ENCODE measurements around the gene NDUFS2. TPM values are rescaled to one million over a fixed set of nuclear protein-coding genes. Genes with fewer than 3 reads are reported as not detected.
A peak's percentile ranks its signal among the peaks of the same experiment; 100 is the strongest.

The NDUFS2 gene
- total RNA-seq, 4 donors from 2014 or later: 73.0 to 118 (median 103) TPM

DNA sequence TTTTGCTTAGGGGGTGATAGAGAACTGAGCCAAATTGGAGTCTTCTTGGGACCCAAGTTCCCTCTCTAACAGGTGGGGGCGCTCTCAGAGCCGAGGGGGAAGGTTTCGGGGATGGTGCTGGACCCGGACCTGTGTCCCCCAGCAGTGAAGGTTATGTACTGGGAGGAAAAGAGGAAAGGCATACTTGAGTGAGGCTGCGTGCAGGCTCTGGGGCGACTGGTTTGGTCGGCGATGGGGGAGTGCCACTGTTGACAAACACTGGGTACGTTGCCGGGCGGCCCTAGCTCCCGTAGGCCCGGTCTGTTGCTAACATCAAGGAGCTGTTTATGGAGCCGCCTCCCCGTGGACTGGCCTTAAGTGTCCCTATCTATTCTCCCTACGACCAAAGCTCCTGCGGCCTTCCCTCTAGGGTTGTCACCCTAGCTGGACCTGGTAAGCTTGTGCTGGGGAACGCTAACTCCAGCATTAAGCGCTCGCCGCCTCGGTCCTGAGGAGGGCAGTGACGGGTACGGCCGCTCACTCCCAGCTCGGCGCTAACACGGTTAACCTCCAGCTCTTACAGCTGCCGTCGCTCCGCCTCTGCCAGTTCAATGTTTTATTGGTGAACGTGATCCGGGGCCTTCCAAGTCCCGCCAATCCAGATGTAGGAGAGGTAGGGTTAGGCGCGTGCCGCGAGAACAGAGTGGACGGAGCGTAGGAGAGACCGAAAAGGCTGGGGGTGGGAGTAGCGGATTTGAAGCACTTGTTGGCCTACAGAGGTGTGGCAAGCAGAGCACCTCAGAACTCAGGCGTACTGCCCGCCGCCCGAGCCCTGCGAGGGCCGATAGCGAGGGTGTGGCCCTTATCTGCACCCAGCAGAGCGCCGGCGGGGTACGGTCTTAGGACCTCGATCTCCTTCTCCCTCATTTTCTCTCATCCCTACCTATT, 36.2 kb upstream of the NDUFS2 start, which contains the start of gene PPOX:
TSS of gene PPOX (plus strand) at position 685 of the 927 bp plus-strand sequence. CDS start 422 bp downstream, outside the sequence.
- 1% methylated on average over 49 to 54 of the region's 54 CpGs for WGBS, 2 donors
- H3K27ac ChIP-seq: peak within 1 kb of the TSS; percentile 62 to 96 (median 88)
- TF ChIP-seq, protein P1, sequence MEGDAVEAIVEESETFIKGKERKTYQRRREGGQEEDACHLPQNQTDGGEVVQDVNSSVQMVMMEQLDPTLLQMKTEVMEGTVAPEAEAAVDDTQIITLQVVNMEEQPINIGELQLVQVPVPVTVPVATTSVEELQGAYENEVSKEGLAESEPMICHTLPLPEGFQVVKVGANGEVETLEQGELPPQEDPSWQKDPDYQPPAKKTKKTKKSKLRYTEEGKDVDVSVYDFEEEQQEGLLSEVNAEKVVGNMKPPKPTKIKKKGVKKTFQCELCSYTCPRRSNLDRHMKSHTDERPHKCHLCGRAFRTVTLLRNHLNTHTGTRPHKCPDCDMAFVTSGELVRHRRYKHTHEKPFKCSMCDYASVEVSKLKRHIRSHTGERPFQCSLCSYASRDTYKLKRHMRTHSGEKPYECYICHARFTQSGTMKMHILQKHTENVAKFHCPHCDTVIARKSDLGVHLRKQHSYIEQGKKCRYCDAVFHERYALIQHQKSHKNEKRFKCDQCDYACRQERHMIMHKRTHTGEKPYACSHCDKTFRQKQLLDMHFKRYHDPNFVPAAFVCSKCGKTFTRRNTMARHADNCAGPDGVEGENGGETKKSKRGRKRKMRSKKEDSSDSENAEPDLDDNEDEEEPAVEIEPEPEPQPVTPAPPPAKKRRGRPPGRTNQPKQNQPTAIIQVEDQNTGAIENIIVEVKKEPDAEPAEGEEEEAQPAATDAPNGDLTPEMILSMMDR (IDR thresholded peaks at IDR 0.05): peak; percentile 38 to 61 (median 41)
- peak; percentile 78 to 94 for TF ChIP-seq EP300 (IDR thresholded peaks at IDR 0.05)
- peak in 1 of 2 donors; percentile 70 for TF ChIP-seq POLR2A (IDR thresholded peaks at IDR 0.05)
- DNase-seq (ENCODE audit: low spot score in 2 of 2): peak; percentile 95 to 97
- peaks cover 0 to 66% (median 3%) of the 10 kb centered on the region in 3 donors for H3K36me3 ChIP-seq
- peak within 1 kb of the TSS; percentile 62 to 87 (median 71) for H3K4me3 ChIP-seq
- peaks cover 0 to 45% (median 14%) of the 10 kb centered on the region in 4 donors for H3K4me1 ChIP-seq
- H3K27me3 ChIP-seq: no peaks in the 10 kb centered on the region
- no peaks in the 10 kb centered on the region for H3K9me3 ChIP-seq

DNA sequence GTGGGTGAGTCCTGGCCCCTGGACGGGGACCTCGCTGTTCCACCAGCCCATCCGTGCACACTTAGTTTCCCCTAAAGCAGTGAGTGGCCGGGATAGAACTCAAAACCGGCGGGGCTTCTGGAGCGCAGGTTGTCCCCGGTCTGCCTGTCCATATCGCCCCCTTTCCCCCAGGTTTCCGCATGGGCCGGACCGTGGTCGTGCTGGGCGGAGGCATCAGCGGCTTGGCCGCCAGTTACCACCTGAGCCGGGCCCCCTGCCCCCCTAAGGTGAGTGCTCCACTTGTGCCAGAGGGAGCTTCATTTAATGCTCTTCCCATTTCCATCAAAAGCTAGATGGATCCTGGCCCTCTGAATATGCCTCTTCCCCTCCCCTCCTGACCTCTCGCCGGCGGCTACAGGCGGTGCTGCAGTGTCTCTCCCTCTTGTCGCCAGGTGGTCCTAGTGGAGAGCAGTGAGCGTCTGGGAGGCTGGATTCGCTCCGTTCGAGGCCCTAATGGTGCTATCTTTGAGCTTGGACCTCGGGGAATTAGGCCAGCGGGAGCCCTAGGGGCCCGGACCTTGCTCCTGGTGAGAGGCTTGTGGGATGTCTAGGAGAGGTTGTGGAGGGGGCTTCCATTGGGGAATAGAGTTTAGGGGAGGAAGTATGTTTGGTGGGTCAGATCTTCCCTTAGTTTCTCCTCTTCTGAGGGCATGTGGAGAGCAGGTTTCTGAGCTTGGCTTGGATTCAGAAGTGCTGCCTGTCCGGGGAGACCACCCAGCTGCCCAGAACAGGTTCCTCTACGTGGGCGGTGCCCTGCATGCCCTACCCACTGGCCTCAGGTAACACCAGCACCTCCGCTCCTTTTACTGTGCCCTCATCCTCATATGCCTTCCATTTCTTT, 35.3 kb upstream of the NDUFS2 start:
- peaks cover 0 to 66% (median 12%) of the 10 kb centered on the region in 3 donors for H3K36me3 ChIP-seq
- no peaks in the 10 kb centered on the region for H3K9me3 ChIP-seq
- H3K27ac ChIP-seq: peak overlapping the region; percentile 62 to 96 (median 88)
- H3K4me1 ChIP-seq: peaks cover 0 to 36% (median 13%) of the 10 kb centered on the region in 4 donors
- H3K27me3 ChIP-seq: no peaks in the 10 kb centered on the region
- DNase-seq (ENCODE audit: low spot score in 2 of 2): no peak
- no peak for TF ChIP-seq EP300 (IDR thresholded peaks at IDR 0.05)
- no peak for TF ChIP-seq POLR2A (IDR thresholded peaks at IDR 0.05)
- TF ChIP-seq, protein P1 (IDR thresholded peaks at IDR 0.05): no peak
- 7 to 10% methylated on average over 26 to 33 of the region's 33 CpGs for WGBS, 2 donors
- H3K4me3 ChIP-seq: peak overlapping the region; percentile 62 to 87 (median 71)

DNA sequence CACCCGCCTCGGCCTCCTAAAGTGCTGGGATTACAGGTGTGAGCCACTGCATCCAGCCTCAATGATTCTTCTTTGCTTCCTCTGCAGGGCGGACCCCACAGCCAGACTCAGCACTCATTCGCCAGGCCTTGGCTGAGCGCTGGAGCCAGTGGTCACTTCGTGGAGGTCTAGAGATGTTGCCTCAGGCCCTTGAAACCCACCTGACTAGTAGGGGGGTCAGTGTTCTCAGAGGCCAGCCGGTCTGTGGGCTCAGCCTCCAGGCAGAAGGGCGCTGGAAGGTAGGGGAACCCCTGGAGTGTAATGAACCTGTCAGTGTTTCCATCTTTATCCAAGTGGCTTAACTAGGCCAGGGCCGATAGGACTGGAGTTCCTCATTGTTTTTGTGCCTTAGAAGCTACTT, 33.3 kb upstream of the NDUFS2 start:
- no peak overlapping the region for H3K27ac ChIP-seq
- H3K9me3 ChIP-seq: no peaks in the 10 kb centered on the region
- H3K4me3 ChIP-seq: no peak overlapping the region
- no peak for TF ChIP-seq POLR2A (IDR thresholded peaks at IDR 0.05)
- TF ChIP-seq, protein P1 (IDR thresholded peaks at IDR 0.05): no peak
- TF ChIP-seq EP300 (IDR thresholded peaks at IDR 0.05): no peak
- peaks cover 0 to 66% (median 19%) of the 10 kb centered on the region in 3 donors for H3K36me3 ChIP-seq
- WGBS, 2 donors: 87 to 96% methylated on average over 9 of the region's 9 CpGs
- no peaks in the 10 kb centered on the region for H3K27me3 ChIP-seq
- H3K4me1 ChIP-seq: peaks cover 0 to 46% (median 20%) of the 10 kb centered on the region in 4 donors
- no peak for DNase-seq (ENCODE audit: low spot score in 2 of 2)

DNA sequence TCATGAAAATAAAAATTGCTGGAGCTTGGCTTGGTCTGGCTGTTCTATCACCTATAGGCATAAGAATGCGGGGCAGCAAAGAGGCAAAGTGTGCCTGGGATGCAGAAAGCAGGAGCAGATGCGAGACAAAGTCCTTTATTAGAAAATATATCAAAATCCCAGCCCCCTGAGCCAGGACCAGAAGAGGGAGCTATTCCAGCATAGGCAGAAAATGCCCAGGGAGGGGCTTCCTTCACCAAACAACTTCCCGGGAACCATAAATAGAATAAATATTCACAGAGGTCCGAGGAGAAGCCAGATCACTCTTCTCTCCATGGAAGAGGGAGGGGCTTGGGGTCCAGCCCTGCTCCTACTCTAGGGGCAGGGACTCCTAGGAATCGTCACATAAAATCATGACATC, 31.0 kb upstream of the NDUFS2 start:
- Histone ChIP-seq H3K9me3 (no peaks in the 10 kb centered on the region), H3K27ac (peak overlapping the region in 1 of 4 donors; percentile 52), H3K36me3 (peaks cover 0 to 77% (median 19%) of the 10 kb centered on the region in 3 donors), H3K27me3 (no peaks in the 10 kb centered on the region), H3K4me1 (peaks cover 0 to 52% (median 17%) of the 10 kb centered on the region in 4 donors), H3K4me3 (no peak overlapping the region)
- no peak for TF ChIP-seq EP300 (IDR thresholded peaks at IDR 0.05)
- no peak for TF ChIP-seq POLR2A (IDR thresholded peaks at IDR 0.05)
- TF ChIP-seq, protein P1 (IDR thresholded peaks at IDR 0.05): no peak
- no peak for DNase-seq (ENCODE audit: low spot score in 2 of 2)
- WGBS, 2 donors: 57 to 60% methylated on average over 5 of the region's 5 CpGs

Measured in tibial nerve (tissue), 4 donors.